ENCODE results near the gene VKORC1.

Gene VKORC1

GRCh38 chr16:31080035-31080629, 14.5 kb downstream of the VKORC1 start:
- Histone ChIP-seq H3K27ac (replicated peaks) (peak overlapping the region; percentile 72), H3K4me3 (replicated peaks; ENCODE audit: insufficient read depth, low read length) (peak overlapping the region; percentile 22), H3K27me3 (ENCODE audit: insufficient read depth, poor library complexity, severe bottlenecking) (no peaks in the 10 kb centered on the region)
- DNase-seq (ENCODE audit: low read depth in 1 of 2, low spot score in 1 of 2) = no peak
- TF ChIP-seq SPI1 (IDR thresholded peaks at IDR 0.05; ENCODE audit: borderline replicate concordance, low read depth) (no peak), CTCF (IDR thresholded peaks at IDR 0.05; ENCODE audit: insufficient read depth, low read length) (no peak), POLR2AphosphoS5 (IDR thresholded peaks at IDR 0.05; ENCODE audit: low read depth) (peak; percentile 51; the same call in 1 of the 2 replicates), REST (IDR thresholded peaks at IDR 0.05; ENCODE audit: insufficient replicate concordance, low read depth) (no peak)

GRCh38 chr16:31079342-31079944, 15.2 kb downstream of the VKORC1 start:
- TF ChIP-seq POLR2AphosphoS5 (IDR thresholded peaks at IDR 0.05; ENCODE audit: low read depth) = peak; percentile 36; the same call in 1 of the 2 replicates
- peak; percentile 20 for TF ChIP-seq CTCF (IDR thresholded peaks at IDR 0.05; ENCODE audit: insufficient read depth, low read length)
- peak; percentile 52 for TF ChIP-seq GABPA (IDR thresholded peaks at IDR 0.05; ENCODE audit: low read depth)
- TF ChIP-seq SPI1 (IDR thresholded peaks at IDR 0.05; ENCODE audit: borderline replicate concordance, low read depth) = peak; percentile 84
- TF ChIP-seq REST (IDR thresholded peaks at IDR 0.05; ENCODE audit: insufficient replicate concordance, low read depth) = no peak
- H3K27ac ChIP-seq (replicated peaks) = peak overlapping the region; percentile 72
- H3K27me3 ChIP-seq (ENCODE audit: insufficient read depth, poor library complexity, severe bottlenecking) = no peaks in the 10 kb centered on the region
- H3K4me3 ChIP-seq (replicated peaks; ENCODE audit: insufficient read depth, low read length) = peak overlapping the region; percentile 24
- DNase-seq (ENCODE audit: low read depth in 1 of 2, low spot score in 1 of 2) = peak; percentile 78 to 94

- no peak overlapping the region for H3K4me3 ChIP-seq (replicated peaks; ENCODE audit: insufficient read depth, low read length)
- peak; percentile 62 to 77 for DNase-seq (ENCODE audit: low read depth in 1 of 2, low spot score in 1 of 2)
- H3K27ac ChIP-seq (replicated peaks) = peak overlapping the region; percentile 72
- H3K27me3 ChIP-seq (ENCODE audit: insufficient read depth, poor library complexity, severe bottlenecking) = no peaks in the 10 kb centered on the region
- TF ChIP-seq REST (IDR thresholded peaks at IDR 0.05; ENCODE audit: insufficient replicate concordance, low read depth) (no peak), POLR2AphosphoS5 (IDR thresholded peaks at IDR 0.05; ENCODE audit: low read depth) (no peak), CTCF (IDR thresholded peaks at IDR 0.05; ENCODE audit: insufficient read depth, low read length) (no peak), GABPA (IDR thresholded peaks at IDR 0.05; ENCODE audit: low read depth) (no peak), SPI1 (IDR thresholded peaks at IDR 0.05; ENCODE audit: borderline replicate concordance, low read depth) (no peak)
Measured at GRCh38 chr16:31078597-31079341, 15.8 kb downstream of the VKORC1 start.

Data from HL-60 (cell line).